ENCODE measurements around the gene KRT3. TPM values are rescaled to one million over a fixed set of nuclear protein-coding genes. Genes with fewer than 3 reads are reported as not detected.

KRT3 gene
- total and polyA plus RNA-seq, 2 donors (not counting 1 experiment from before 2014, with no cell fraction given), result not detected

DNA sequence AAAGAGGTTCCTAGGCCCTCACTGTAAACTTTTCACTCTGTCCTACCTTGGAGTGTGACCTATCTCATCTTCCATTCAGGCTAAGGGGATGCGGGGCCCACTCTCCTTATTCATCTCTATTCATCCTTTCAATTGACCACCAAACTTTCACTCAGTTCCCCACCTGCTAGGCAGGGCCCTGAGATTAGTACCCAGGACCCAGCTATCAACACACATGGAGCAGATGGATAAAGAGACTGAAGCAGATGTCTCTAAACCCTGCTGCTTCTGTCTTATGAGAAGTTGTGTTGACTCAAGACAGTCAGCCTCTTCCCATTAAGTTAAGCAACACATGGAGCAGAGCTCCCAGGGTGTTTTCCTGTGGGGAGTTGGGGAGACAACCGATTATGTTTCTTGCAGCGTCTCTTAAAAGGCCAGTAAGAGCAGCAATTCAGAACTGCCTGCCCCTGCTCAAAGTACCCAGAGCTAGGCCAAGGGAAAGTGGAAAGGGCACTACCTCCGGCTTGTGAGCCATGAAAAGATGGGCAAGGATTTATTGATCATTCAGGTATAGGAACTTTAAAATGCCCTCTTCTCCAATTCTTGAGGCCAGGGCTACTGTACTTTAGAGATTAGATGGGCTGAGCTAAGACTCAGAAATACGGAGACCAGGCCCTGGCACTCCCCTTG, 29.4 kb downstream of the KRT3 start:
- TF ChIP-seq EZH2 (IDR thresholded peaks at IDR 0.05; ENCODE audit: borderline replicate concordance, insufficient read depth, low read depth, low read length, poor library complexity, severe bottlenecking), result no peak
- TF ChIP-seq, protein P1, sequence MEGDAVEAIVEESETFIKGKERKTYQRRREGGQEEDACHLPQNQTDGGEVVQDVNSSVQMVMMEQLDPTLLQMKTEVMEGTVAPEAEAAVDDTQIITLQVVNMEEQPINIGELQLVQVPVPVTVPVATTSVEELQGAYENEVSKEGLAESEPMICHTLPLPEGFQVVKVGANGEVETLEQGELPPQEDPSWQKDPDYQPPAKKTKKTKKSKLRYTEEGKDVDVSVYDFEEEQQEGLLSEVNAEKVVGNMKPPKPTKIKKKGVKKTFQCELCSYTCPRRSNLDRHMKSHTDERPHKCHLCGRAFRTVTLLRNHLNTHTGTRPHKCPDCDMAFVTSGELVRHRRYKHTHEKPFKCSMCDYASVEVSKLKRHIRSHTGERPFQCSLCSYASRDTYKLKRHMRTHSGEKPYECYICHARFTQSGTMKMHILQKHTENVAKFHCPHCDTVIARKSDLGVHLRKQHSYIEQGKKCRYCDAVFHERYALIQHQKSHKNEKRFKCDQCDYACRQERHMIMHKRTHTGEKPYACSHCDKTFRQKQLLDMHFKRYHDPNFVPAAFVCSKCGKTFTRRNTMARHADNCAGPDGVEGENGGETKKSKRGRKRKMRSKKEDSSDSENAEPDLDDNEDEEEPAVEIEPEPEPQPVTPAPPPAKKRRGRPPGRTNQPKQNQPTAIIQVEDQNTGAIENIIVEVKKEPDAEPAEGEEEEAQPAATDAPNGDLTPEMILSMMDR (IDR thresholded peaks at IDR 0.05), result no peak
- no peaks in the 10 kb centered on the region for H4K20me1 ChIP-seq (ENCODE audit: control insufficient read depth, insufficient read depth, low read length, poor library complexity, severe bottlenecking)
- H3K4me1 ChIP-seq (ENCODE audit: control insufficient read depth in 2 of 2, insufficient read depth in 2 of 2, low read length in 2 of 2), result no peaks in the 10 kb centered on the region
- H3K36me3 ChIP-seq (replicated peaks in 1 of 2; ENCODE audit: control extremely low read depth in 1 of 2, control insufficient read depth in 1 of 2, extremely low read depth in 1 of 2, insufficient read depth in 2 of 2, low read length in 1 of 2), result no peaks in the 10 kb centered on the region
- H3K4me3 ChIP-seq (ENCODE audit: control extremely low read depth in 1 of 5, extremely low read depth in 1 of 5, insufficient read depth in 1 of 5, low read depth in 2 of 5, low read length in 4 of 5), result no peak overlapping the region
- DNase-seq (no peak), ATAC-seq (ENCODE audit: low read depth) (no peak)
- H3K9me3 Mint-ChIP-seq (ENCODE audit: insufficient read depth), result no peaks in the 10 kb centered on the region
- 93% methylated on average over 5 of the region's 5 CpGs for WGBS (ENCODE audit: insufficient coverage)
- peaks cover 0 to 8% (median 4%) of the 10 kb centered on the region in 3 donors for H3K9me3 ChIP-seq (ENCODE audit: control extremely low read depth in 1 of 3, control insufficient read depth in 2 of 3, insufficient read depth in 1 of 3, low read length in 2 of 3)
- no peak overlapping the region for H3K27ac ChIP-seq (ENCODE audit: low read length in 2 of 2)
- H3K27ac Mint-ChIP-seq, result no peak overlapping the region
- intact Hi-C loops (cut with micrococcal nuclease), result no loop called here
- H3K9ac ChIP-seq (ENCODE audit: low read length), result no peak overlapping the region
- CTCF ChIA-PET, result no interaction called here
- POLR2A ChIA-PET, result no interaction called here
- H3K4me3 Mint-ChIP-seq, result no peak overlapping the region
- peaks cover 20% of the 10 kb centered on the region for H3K27me3 Mint-ChIP-seq
- H3K27me3 ChIP-seq (replicated peaks in 1 of 4; ENCODE audit: control extremely low read depth in 1 of 4, control insufficient read depth in 3 of 4, insufficient read depth in 4 of 4, low read length in 3 of 4), result peaks cover 0 to 11% (median 0%) of the 10 kb centered on the region in 4 experiments
- no peak overlapping the region for H3K4me2 ChIP-seq (replicated peaks; ENCODE audit: low read depth, low read length, poor library complexity, severe bottlenecking)
- no peak overlapping the region for H2AFZ ChIP-seq (ENCODE audit: insufficient read depth, low read depth, low read length, poor library complexity, severe bottlenecking)
- no peaks in the 10 kb centered on the region for H3K79me2 ChIP-seq (ENCODE audit: control insufficient read depth, insufficient read depth, low read length)
- no peaks in the 10 kb centered on the region for H3K4me1 Mint-ChIP-seq

DNA sequence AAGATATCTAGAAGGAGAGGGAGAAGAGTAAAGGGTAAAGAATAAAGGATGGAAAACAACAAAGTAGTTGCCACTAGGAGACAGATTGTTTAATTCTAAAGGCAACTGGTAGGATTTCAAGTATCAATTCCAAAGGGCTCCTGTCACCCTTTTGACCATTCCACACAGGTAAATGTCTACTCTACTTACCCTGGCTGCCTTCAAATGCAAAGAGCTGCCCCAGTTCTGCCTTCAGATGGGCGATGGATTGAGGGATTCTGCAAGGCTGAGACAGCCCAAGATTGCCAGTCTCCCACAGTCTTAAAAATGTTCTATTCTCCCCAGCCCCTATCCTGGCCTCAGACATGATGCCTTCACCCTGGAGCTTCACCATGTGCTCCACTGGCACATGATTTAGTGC, 30.2 kb downstream of the KRT3 start:
- no peaks in the 10 kb centered on the region for H4K20me1 ChIP-seq (ENCODE audit: control insufficient read depth, insufficient read depth, low read length, poor library complexity, severe bottlenecking)
- no peak overlapping the region for H3K4me2 ChIP-seq (replicated peaks; ENCODE audit: low read depth, low read length, poor library complexity, severe bottlenecking)
- no peaks in the 10 kb centered on the region for H3K79me2 ChIP-seq (ENCODE audit: control insufficient read depth, insufficient read depth, low read length)
- H2AFZ ChIP-seq (ENCODE audit: insufficient read depth, low read depth, low read length, poor library complexity, severe bottlenecking), result no peak overlapping the region
- H3K4me3 Mint-ChIP-seq, result no peak overlapping the region
- H3K4me3 ChIP-seq (ENCODE audit: control extremely low read depth in 1 of 5, extremely low read depth in 1 of 5, insufficient read depth in 1 of 5, low read depth in 2 of 5, low read length in 4 of 5), result no peak overlapping the region
- POLR2A ChIA-PET, result no interaction called here
- H3K9ac ChIP-seq (ENCODE audit: low read length), result no peak overlapping the region
- no peak overlapping the region for H3K27ac ChIP-seq (ENCODE audit: low read length in 2 of 2)
- ATAC-seq (ENCODE audit: low read depth), result no peak
- peaks cover 0 to 11% (median 0%) of the 10 kb centered on the region in 4 experiments for H3K27me3 ChIP-seq (replicated peaks in 1 of 4; ENCODE audit: control extremely low read depth in 1 of 4, control insufficient read depth in 3 of 4, insufficient read depth in 4 of 4, low read length in 3 of 4)
- H3K9me3 ChIP-seq (ENCODE audit: control extremely low read depth in 1 of 3, control insufficient read depth in 2 of 3, insufficient read depth in 1 of 3, low read length in 2 of 3), result peaks cover 0 to 9% (median 4%) of the 10 kb centered on the region in 3 donors
- CTCF ChIA-PET, result no interaction called here
- intact Hi-C loops (cut with micrococcal nuclease), result no loop called here
- H3K27ac Mint-ChIP-seq, result no peak overlapping the region
- H3K9me3 Mint-ChIP-seq (ENCODE audit: insufficient read depth), result no peaks in the 10 kb centered on the region
- TF ChIP-seq, protein P1 (IDR thresholded peaks at IDR 0.05), result no peak
- no peak for TF ChIP-seq EZH2 (IDR thresholded peaks at IDR 0.05; ENCODE audit: borderline replicate concordance, insufficient read depth, low read depth, low read length, poor library complexity, severe bottlenecking)
- no peak for DNase-seq
- no peaks in the 10 kb centered on the region for H3K4me1 ChIP-seq (ENCODE audit: control insufficient read depth in 2 of 2, insufficient read depth in 2 of 2, low read length in 2 of 2)
- no peaks in the 10 kb centered on the region for H3K4me1 Mint-ChIP-seq
- H3K27me3 Mint-ChIP-seq, result peaks cover 14% of the 10 kb centered on the region
- WGBS (ENCODE audit: insufficient coverage), result 40% methylated on average over 1 of the region's 1 CpG
- no peaks in the 10 kb centered on the region for H3K36me3 ChIP-seq (replicated peaks in 1 of 2; ENCODE audit: control extremely low read depth in 1 of 2, control insufficient read depth in 1 of 2, extremely low read depth in 1 of 2, insufficient read depth in 2 of 2, low read length in 1 of 2)
